Gastroesophageal sphincter (tissue), 4 donors: ENCODE results near the gene IRAK1BP1. TPM values are rescaled to one million over a fixed set of nuclear protein-coding genes. Genes with fewer than 3 reads are reported as not detected.

Experiments used
- ATAC-seq: fragments of 150-250 bp; one replicate; pipeline ENCODE4 v1.9.1; 2016; ENCODE audit warnings: mild to moderate bottlenecking, moderate library complexity
- H3K27ac ChIP-seq, 4 donors: fragments of 200-600 bp; sonication (generic) in 3 of 4; 1 replicate in 3 of 4; 2 replicates in 1 of 4; pipeline ENCODE4 v1.5.1; 2016 to 2019
- H3K27me3 ChIP-seq: fragments of 200-600 bp; sonication (generic); one replicate; pipeline ENCODE4 v1.5.1; 2019
- H3K36me3 ChIP-seq, 2 donors: fragments of 200-600 bp; sonication (generic); one replicate each; pipeline ENCODE4 v1.5.1; 2019; ENCODE audit warnings: control low read depth in 1 of 2
- H3K4me1 ChIP-seq, 3 donors: fragments of 200-600 bp; sonication (generic); 1 replicate in 2 of 3; 2 replicates in 1 of 3; pipeline ENCODE4 v1.5.1; 2016 to 2019; ENCODE audit warnings: control low read depth in 2 of 3
- H3K4me3 ChIP-seq, 2 donors: fragments of 200-600 bp; sonication (generic); one replicate each; pipeline ENCODE4 v1.5.1; 2019; ENCODE audit warnings: mild to moderate bottlenecking in 1 of 2, moderate library complexity in 1 of 2
- H3K9me3 ChIP-seq, 3 donors: fragments of 200-600 bp; sonication (generic); one replicate each; pipeline ENCODE4 v1.5.1; 2017 to 2019; ENCODE audit warnings: control low read depth in 2 of 3
- EP300 ChIP-seq: sonication (generic); formaldehyde crosslinking; IDR thresholded peaks from one replicate; pipeline ENCODE4 v1.6.1; 2017; ENCODE audit warnings: antibody characterized with exemption, mild to moderate bottlenecking
- POLR2A ChIP-seq, 2 donors: fragments of 450-650 bp; IDR thresholded peaks; one replicate each; pipeline ENCODE4 v1.6.1; 2017; ENCODE audit warnings: antibody characterized with exemption in 2 of 2, mild to moderate bottlenecking in 2 of 2, moderate library complexity in 1 of 2
- POLR2AphosphoS5 ChIP-seq: sonication (generic); formaldehyde crosslinking; IDR thresholded peaks from one replicate; pipeline ENCODE4 v1.6.1; 2017; ENCODE audit warnings: antibody characterized with exemption
- WGBS, 2 donors: methylation state at CpG; one replicate each; pipeline ENCODE4 v1.1.5; 2018; ENCODE audit warnings: low coverage in 1 of 2; 5-methylcytosine and 5-hydroxymethylcytosine counted together
- total RNA-seq, 4 donors: library from RNA; depleted of rRNA; stranded (reverse); fragments of >200 nt; gene quantifications; one replicate each; pipeline ENCODE4 v1.1.0, GENCODE V29; 2016
- TF ChIP-seq, protein P1 (sequence below), 4 experiments: fragments of 200-600 bp in 2 of 4; fragments of 450-650 bp in 2 of 4; sonication (generic) in 1 of 4; IDR thresholded peaks; one replicate each; pipeline ENCODE4 v1.5.1; 2017 to 2019; ENCODE audit warnings: antibody characterized with exemption in 4 of 4, mild to moderate bottlenecking in 2 of 4, moderate library complexity in 2 of 4

IRAK1BP1 gene
- total RNA-seq, 4 donors from 2014 or later, result 3.1 to 6.1 (median 5.3) TPM

GRCh38 chr6:78947962-78948361 lies 80.6 kb downstream of the IRAK1BP1 start:
- Histone ChIP-seq H3K9me3 (peaks cover 0 to 13% (median 0%) of the 10 kb centered on the region in 3 donors), H3K27ac (no peak overlapping the region), H3K27me3 (no peaks in the 10 kb centered on the region), H3K4me3 (no peak overlapping the region), H3K4me1 (no peaks in the 10 kb centered on the region), H3K36me3 (peaks cover 0 to 99% of the 10 kb centered on the region in 2 donors)
- no peak for ATAC-seq
- WGBS, 2 donors, result 79 to 83% methylated on average over 2 of the region's 2 CpGs
- TF ChIP-seq EP300, result no peak

DNA sequence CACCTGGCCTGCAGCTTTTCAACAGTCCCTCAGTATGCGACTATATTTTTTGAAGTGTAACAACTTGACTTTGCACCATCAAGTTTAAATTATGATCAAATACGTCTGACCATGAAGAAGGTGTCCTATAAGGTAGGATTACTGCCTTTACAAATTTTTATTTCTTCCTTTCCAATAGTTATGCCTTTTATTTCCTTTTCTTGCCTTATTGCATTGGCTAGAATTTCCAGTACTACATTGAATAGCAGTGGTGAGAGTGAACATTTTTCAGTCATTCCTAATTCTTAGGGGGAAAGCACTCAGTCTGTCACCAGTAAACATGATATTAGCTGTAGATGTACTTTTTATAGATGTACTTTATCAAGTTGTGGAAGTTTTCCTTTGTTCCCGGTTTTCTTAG lies 81.4 kb downstream of the IRAK1BP1 start:
- peaks cover 4 to 100% of the 10 kb centered on the region in 2 donors for H3K36me3 ChIP-seq
- no peaks in the 10 kb centered on the region for H3K27me3 ChIP-seq
- TF ChIP-seq, protein P1, sequence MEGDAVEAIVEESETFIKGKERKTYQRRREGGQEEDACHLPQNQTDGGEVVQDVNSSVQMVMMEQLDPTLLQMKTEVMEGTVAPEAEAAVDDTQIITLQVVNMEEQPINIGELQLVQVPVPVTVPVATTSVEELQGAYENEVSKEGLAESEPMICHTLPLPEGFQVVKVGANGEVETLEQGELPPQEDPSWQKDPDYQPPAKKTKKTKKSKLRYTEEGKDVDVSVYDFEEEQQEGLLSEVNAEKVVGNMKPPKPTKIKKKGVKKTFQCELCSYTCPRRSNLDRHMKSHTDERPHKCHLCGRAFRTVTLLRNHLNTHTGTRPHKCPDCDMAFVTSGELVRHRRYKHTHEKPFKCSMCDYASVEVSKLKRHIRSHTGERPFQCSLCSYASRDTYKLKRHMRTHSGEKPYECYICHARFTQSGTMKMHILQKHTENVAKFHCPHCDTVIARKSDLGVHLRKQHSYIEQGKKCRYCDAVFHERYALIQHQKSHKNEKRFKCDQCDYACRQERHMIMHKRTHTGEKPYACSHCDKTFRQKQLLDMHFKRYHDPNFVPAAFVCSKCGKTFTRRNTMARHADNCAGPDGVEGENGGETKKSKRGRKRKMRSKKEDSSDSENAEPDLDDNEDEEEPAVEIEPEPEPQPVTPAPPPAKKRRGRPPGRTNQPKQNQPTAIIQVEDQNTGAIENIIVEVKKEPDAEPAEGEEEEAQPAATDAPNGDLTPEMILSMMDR (IDR thresholded peaks at IDR 0.05), result no peak
- TF ChIP-seq POLR2A (IDR thresholded peaks at IDR 0.05) (no peak), EP300 (no peak), POLR2AphosphoS5 (no peak)
- ATAC-seq, result no peak
- H3K9me3 ChIP-seq, result peaks cover 0 to 13% (median 0%) of the 10 kb centered on the region in 3 donors
- no peak overlapping the region for H3K27ac ChIP-seq
- H3K4me3 ChIP-seq, result no peak overlapping the region
- WGBS, 2 donors, result 94% methylated on average over 3 of the region's 3 CpGs
- H3K4me1 ChIP-seq, result no peaks in the 10 kb centered on the region

DNA sequence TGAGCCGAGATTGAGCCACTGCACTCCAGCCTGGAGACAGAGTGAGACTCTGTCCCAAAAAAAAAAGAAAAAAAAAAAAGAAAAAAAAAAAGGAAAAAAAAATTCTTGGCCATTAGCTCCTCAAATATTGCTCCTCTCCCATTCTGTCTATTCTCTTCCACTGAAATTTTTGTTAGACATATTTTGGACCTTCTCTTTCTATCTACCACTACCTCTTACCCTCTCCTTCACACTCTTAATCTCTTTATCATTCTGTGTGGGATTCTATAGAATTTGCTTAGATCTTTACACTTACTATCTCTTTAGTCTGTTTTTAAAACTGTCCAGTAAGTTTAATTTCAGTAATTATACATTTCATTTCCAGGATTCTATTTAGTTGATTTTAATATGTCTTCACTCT lies 85.0 kb downstream of the IRAK1BP1 start:
- H3K9me3 ChIP-seq, result peaks cover 0 to 13% (median 0%) of the 10 kb centered on the region in 3 donors
- no peak overlapping the region for H3K27ac ChIP-seq
- H3K4me1 ChIP-seq, result no peaks in the 10 kb centered on the region
- no peaks in the 10 kb centered on the region for H3K27me3 ChIP-seq
- no peak for TF ChIP-seq POLR2A (IDR thresholded peaks at IDR 0.05)
- TF ChIP-seq, protein P1 (IDR thresholded peaks at IDR 0.05), result no peak
- no peak for TF ChIP-seq POLR2AphosphoS5
- TF ChIP-seq EP300, result no peak
- 100% methylated on average over 1 of the region's 1 CpG; no CpG with 5 or more reads in 1 of the 2 donors for WGBS, 2 donors
- no peak overlapping the region for H3K4me3 ChIP-seq
- H3K36me3 ChIP-seq, result peaks cover 8 to 92% of the 10 kb centered on the region in 2 donors
- ATAC-seq, result no peak

Other genes with a start within 250 kb of the IRAK1BP1 start
- 10 to 100 TPM; 24.9 to 44.2 (median 32.9) TPM for gene PHIP, start 210.7 kb downstream of the IRAK1BP1 start, total RNA-seq